Omental fat pad (tissue), 4 donors: ENCODE measurements around the gene HLF. TPM values are rescaled to one million over a fixed set of nuclear protein-coding genes. Genes with fewer than 3 reads are reported as not detected.
A peak's percentile ranks its signal among the peaks of the same experiment; 100 is the strongest.

Experiments used
- ATAC-seq: fragments of 150-250 bp; one replicate; pipeline ENCODE4 v1.9.1; 2016; ENCODE audit warnings: mild to moderate bottlenecking, moderate library complexity; ENCODE audit not compliant: low FRiP score
- DNase-seq: peaks from one replicate; pipeline ENCODE4 v3.0.0-alpha.2; 2019; ENCODE audit warnings: low spot score
- CTCF ChIP-seq, 3 donors: fragments of 450-650 bp; IDR thresholded peaks; one replicate each; pipeline ENCODE4 v1.5.1; 2016 to 2017; ENCODE audit warnings: antibody characterized with exemption in 3 of 3, mild to moderate bottlenecking in 3 of 3, moderate library complexity in 2 of 3
- total RNA-seq, 4 donors: library from RNA; depleted of rRNA; stranded (reverse); fragments of >200 nt; gene quantifications; one replicate each; pipeline ENCODE4 v1.1.0, GENCODE V29; 2016

HLF gene
- total RNA-seq, 4 donors from 2014 or later: 12.5 to 15.4 (median 14.6) TPM

GRCh38 chr17:55356434-55357328, 91.9 kb downstream of the HLF start:
- TF ChIP-seq CTCF (IDR thresholded peaks at IDR 0.05): no peak
- DNase-seq (peak; percentile 65), ATAC-seq (no peak)

- no peak for TF ChIP-seq CTCF (IDR thresholded peaks at IDR 0.05)
- ATAC-seq (no peak), DNase-seq (no peak)
These were observed 96.2 kb downstream of the HLF start for GRCh38 chr17:55360971-55361370.

GRCh38 chr17:55363033-55363432, 98.3 kb downstream of the HLF start:
- no peak for TF ChIP-seq CTCF (IDR thresholded peaks at IDR 0.05)
- no peak for DNase-seq
- no peak for ATAC-seq

GRCh38 chr17:55366020-55366481, 101.3 kb downstream of the HLF start:
- ATAC-seq: no peak
- no peak for TF ChIP-seq CTCF (IDR thresholded peaks at IDR 0.05)

GRCh38 chr17:55368706-55369105, 103.9 kb downstream of the HLF start:
- TF ChIP-seq CTCF (IDR thresholded peaks at IDR 0.05): no peak
- no peak for ATAC-seq

More at GRCh38 chr17:55366020-55366481, 101.3 kb downstream of the HLF start:
- DNase-seq: no peak

More at GRCh38 chr17:55368706-55369105, 103.9 kb downstream of the HLF start:
- DNase-seq: no peak

Other genes with a start within 250 kb of the HLF start
- 100 to 1,000 TPM in 3 of 4 donors, 10 to 100 TPM in 1; 37.8 to 176 (median 137) TPM for gene MMD, start 156.9 kb downstream of the HLF start, total RNA-seq
- gene SMIM36, start 246.5 kb downstream of the HLF start, total RNA-seq: not detected